ENCODE data around the gene ATXN1.

Gene ATXN1

DNA sequence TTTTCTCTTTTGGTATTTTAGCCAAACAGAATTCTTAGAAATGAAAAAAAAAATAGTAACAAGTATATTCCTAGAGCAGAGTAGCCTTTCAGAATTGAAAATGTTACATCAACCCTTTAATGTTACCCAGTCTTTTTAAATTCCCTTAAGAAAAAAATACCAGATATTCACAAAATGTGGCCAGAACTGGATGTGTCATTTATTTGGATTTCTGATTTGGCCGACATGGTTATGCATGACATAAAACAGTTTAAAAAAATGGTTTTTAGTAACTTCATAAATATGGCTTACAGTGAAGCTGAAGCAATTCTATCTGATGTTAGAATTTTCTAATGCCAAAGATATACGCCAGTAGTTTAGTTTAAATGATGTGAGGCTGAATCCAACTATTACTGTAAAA, 112.0 kb downstream of the ATXN1 start:
- Histone ChIP-seq H4K8ac (ENCODE audit: low read depth, low read length) (no peak overlapping the region), H3K9ac (ENCODE audit: low read length) (no peak overlapping the region), H2BK15ac (replicated peaks; ENCODE audit: low read depth) (no peak overlapping the region), H3K4ac (ENCODE audit: low read depth, low read length) (no peak overlapping the region), H3K4me1 (ENCODE audit: control insufficient read depth, low read depth, low read length) (peaks cover 3% of the 10 kb centered on the region), H3K79me2 (ENCODE audit: control insufficient read depth, insufficient read depth, low read length) (no peaks in the 10 kb centered on the region), H3K36me3 (ENCODE audit: control insufficient read depth, insufficient read depth, low read length) (no peaks in the 10 kb centered on the region), H2BK120ac (ENCODE audit: low read depth, low read length) (no peak overlapping the region), H2BK5ac (ENCODE audit: low read length) (no peak overlapping the region), H3K4me2 (ENCODE audit: low read length) (no peak overlapping the region), H3K18ac (ENCODE audit: low read length) (no peak overlapping the region), H3K56ac (ENCODE audit: low read length) (no peak overlapping the region), H4K5ac (ENCODE audit: low read length) (no peak overlapping the region), H3K27ac (ENCODE audit: low read depth, low read length) (no peak overlapping the region), H3K27me3 (ENCODE audit: insufficient read depth, low read length, poor library complexity) (no peaks in the 10 kb centered on the region), H3K4me3 (ENCODE audit: low read length) (no peak overlapping the region), H2AK5ac (ENCODE audit: low read length) (no peak overlapping the region), H3K23ac (ENCODE audit: low read length) (no peak overlapping the region), H3K79me1 (ENCODE audit: low read length) (no peaks in the 10 kb centered on the region)
- no CpG with 5 or more reads among the region's 2 CpGs for WGBS (ENCODE audit: extremely low coverage, insufficient coverage, low lambda C conversion rate)
- no peak for DNase-seq

DNA sequence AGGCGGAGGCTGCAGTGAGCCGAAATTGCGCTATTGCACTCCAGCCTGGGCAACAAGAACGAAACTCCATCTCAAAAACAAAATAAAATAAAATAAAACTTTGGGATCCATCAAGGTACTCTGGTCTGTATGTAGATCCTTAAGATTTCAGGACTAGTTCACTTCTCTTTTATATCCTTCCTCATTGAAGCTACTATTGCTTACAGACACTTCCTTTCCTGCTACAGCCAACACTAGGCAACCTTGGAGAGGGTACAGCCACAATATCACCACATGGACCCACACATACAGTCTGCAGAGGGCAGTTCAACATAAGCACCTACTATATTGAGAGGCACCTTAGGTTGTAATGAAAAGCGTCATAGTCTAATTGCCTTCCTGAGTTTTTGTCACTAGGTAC, 113.3 kb downstream of the ATXN1 start:
- no peak for DNase-seq
- Histone ChIP-seq H2AK5ac (ENCODE audit: low read length) (no peak overlapping the region), H3K4me1 (ENCODE audit: control insufficient read depth, low read depth, low read length) (peaks cover 3% of the 10 kb centered on the region), H3K18ac (ENCODE audit: low read length) (no peak overlapping the region), H4K8ac (ENCODE audit: low read depth, low read length) (no peak overlapping the region), H2BK120ac (ENCODE audit: low read depth, low read length) (no peak overlapping the region), H2BK15ac (replicated peaks; ENCODE audit: low read depth) (no peak overlapping the region), H3K56ac (ENCODE audit: low read length) (no peak overlapping the region), H3K27me3 (ENCODE audit: insufficient read depth, low read length, poor library complexity) (no peaks in the 10 kb centered on the region), H4K5ac (ENCODE audit: low read length) (no peak overlapping the region), H3K9ac (ENCODE audit: low read length) (no peak overlapping the region), H3K79me1 (ENCODE audit: low read length) (no peaks in the 10 kb centered on the region), H3K4me3 (ENCODE audit: low read length) (no peak overlapping the region), H3K4ac (ENCODE audit: low read depth, low read length) (no peak overlapping the region), H3K23ac (ENCODE audit: low read length) (no peak overlapping the region), H2BK5ac (ENCODE audit: low read length) (no peak overlapping the region), H3K27ac (ENCODE audit: low read depth, low read length) (no peak overlapping the region), H3K79me2 (ENCODE audit: control insufficient read depth, insufficient read depth, low read length) (no peaks in the 10 kb centered on the region), H3K36me3 (ENCODE audit: control insufficient read depth, insufficient read depth, low read length) (no peaks in the 10 kb centered on the region), H3K4me2 (ENCODE audit: low read length) (no peak overlapping the region)
- WGBS (ENCODE audit: extremely low coverage, insufficient coverage, low lambda C conversion rate), result no CpG with 5 or more reads among the region's 5 CpGs

DNA sequence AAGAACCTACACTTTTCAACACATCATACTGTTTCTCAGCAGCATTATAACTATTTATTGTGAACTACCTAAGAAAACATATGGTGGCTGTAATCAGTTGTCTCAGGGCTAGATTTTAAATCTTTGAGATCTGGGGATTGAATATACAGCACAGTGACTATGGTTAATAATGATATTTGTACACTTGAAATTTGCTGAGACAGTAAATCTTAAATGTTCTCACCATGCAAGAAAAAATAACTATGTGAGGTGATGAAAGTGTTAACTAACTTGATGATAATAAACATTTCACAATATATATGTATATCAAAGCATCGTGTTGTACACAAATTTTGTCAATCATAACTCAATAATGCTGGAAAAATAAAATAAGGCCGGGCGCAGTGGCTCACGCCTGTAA, 113.8 kb downstream of the ATXN1 start:
- Histone ChIP-seq H3K27me3 (ENCODE audit: insufficient read depth, low read length, poor library complexity) (no peaks in the 10 kb centered on the region), H3K36me3 (ENCODE audit: control insufficient read depth, insufficient read depth, low read length) (no peaks in the 10 kb centered on the region), H4K5ac (ENCODE audit: low read length) (no peak overlapping the region), H3K9ac (ENCODE audit: low read length) (no peak overlapping the region), H3K56ac (ENCODE audit: low read length) (no peak overlapping the region), H2AK5ac (ENCODE audit: low read length) (no peak overlapping the region), H3K18ac (ENCODE audit: low read length) (no peak overlapping the region), H3K4me3 (ENCODE audit: low read length) (no peak overlapping the region), H4K8ac (ENCODE audit: low read depth, low read length) (no peak overlapping the region), H3K4me2 (ENCODE audit: low read length) (no peak overlapping the region), H2BK15ac (replicated peaks; ENCODE audit: low read depth) (no peak overlapping the region), H3K79me1 (ENCODE audit: low read length) (no peaks in the 10 kb centered on the region), H3K23ac (ENCODE audit: low read length) (no peak overlapping the region), H2BK5ac (ENCODE audit: low read length) (no peak overlapping the region), H3K4ac (ENCODE audit: low read depth, low read length) (no peak overlapping the region), H3K4me1 (ENCODE audit: control insufficient read depth, low read depth, low read length) (peaks cover 3% of the 10 kb centered on the region), H3K79me2 (ENCODE audit: control insufficient read depth, insufficient read depth, low read length) (no peaks in the 10 kb centered on the region), H2BK120ac (ENCODE audit: low read depth, low read length) (no peak overlapping the region), H3K27ac (ENCODE audit: low read depth, low read length) (no peak overlapping the region)
- DNase-seq, result no peak
- WGBS (ENCODE audit: extremely low coverage, insufficient coverage, low lambda C conversion rate), result no CpG with 5 or more reads among the region's 4 CpGs

DNA sequence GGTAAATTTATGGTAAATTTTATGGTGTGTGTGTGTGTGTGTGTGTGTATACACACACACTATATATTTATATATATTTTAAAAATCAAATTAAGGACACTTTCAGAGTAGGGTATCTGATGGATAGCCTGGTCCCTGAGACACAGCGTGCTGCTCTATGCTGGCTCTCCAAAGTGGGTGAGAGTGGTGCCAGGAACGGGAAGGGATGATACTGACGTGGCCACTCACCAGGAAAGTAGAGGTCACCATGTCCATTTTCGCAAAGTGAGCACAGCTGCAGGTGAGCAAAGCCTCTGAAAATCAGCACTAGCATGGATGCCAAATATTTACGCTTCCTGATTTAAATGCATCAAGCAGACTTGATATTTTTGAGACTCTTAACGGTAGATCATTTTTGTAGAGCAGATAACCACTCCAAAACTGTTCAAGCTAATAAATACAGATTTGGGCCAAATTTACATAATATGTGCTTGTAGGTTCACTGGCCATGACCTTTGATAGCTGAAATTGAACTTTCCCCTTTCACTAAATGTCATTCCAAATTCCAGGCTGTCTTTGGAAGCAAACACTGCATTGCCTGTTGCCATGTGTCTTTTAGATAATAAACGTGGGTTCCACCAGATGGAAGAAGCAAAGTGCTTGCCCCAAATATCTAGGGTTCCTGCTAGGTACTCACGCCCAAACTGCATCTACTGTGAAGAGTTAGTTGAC, 116.6 kb downstream of the ATXN1 start:
- H3K79me2 ChIP-seq (ENCODE audit: control insufficient read depth, insufficient read depth, low read length), result no peaks in the 10 kb centered on the region
- H4K8ac ChIP-seq (ENCODE audit: low read depth, low read length), result no peak overlapping the region
- H3K79me1 ChIP-seq (ENCODE audit: low read length), result no peaks in the 10 kb centered on the region
- no peaks in the 10 kb centered on the region for H3K36me3 ChIP-seq (ENCODE audit: control insufficient read depth, insufficient read depth, low read length)
- peak overlapping the region; percentile 36 for H3K4ac ChIP-seq (ENCODE audit: low read depth, low read length)
- H2BK120ac ChIP-seq (ENCODE audit: low read depth, low read length), result no peak overlapping the region
- no peak overlapping the region for H3K4me2 ChIP-seq (ENCODE audit: low read length)
- no peak overlapping the region for H3K9ac ChIP-seq (ENCODE audit: low read length)
- no peak overlapping the region for H4K5ac ChIP-seq (ENCODE audit: low read length)
- peaks cover 3% of the 10 kb centered on the region for H3K4me1 ChIP-seq (ENCODE audit: control insufficient read depth, low read depth, low read length)
- no peak overlapping the region for H3K18ac ChIP-seq (ENCODE audit: low read length)
- H2BK15ac ChIP-seq (replicated peaks; ENCODE audit: low read depth), result no peak overlapping the region
- no peak overlapping the region for H2BK5ac ChIP-seq (ENCODE audit: low read length)
- no peak for DNase-seq
- H3K27me3 ChIP-seq (ENCODE audit: insufficient read depth, low read length, poor library complexity), result no peaks in the 10 kb centered on the region
- H3K4me3 ChIP-seq (ENCODE audit: low read length), result no peak overlapping the region
- H3K23ac ChIP-seq (ENCODE audit: low read length), result no peak overlapping the region
- no peak overlapping the region for H3K27ac ChIP-seq (ENCODE audit: low read depth, low read length)
- WGBS (ENCODE audit: extremely low coverage, insufficient coverage, low lambda C conversion rate), result no CpG with 5 or more reads among the region's 8 CpGs
- H2AK5ac ChIP-seq (ENCODE audit: low read length), result no peak overlapping the region
- no peak overlapping the region for H3K56ac ChIP-seq (ENCODE audit: low read length)

DNA sequence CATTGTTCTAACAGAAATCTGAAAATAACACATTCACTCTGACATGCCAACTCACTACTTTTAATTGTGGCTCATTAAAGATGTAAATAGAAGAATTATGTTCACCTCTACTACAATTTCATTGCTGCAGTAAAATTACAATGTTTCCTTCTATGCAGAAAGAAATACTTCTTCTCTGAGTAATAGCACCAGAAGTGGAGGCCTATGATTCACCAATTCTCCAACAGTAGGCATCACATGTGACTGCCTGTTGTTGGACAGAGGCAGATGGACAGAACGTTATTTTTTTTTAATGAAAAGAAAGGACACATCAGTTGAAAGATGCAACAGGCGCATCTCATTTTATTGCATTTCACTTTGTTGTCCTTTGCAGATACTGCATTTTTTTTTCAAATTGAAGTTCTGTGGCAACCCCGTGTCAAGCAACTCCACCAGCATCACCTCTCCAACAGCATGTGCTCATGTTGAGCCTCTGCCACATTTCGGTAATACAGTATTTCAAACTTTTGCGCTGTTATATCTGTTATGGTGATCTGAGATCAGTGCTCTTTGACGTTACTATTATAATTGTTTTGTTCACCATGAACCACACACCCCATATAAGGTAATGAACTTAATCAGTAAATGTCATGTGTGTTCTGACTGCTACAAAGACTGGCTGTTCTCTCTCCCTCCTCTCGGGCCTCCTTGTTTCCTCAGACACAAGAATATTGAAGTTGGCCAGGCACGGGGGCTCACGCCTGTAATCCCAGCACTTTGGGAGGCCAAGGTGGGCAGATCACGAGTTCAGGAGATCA, 121.4 kb downstream of the ATXN1 start:
- H3K4me2 ChIP-seq (ENCODE audit: low read length), result no peak overlapping the region
- H3K79me2 ChIP-seq (ENCODE audit: control insufficient read depth, insufficient read depth, low read length), result no peaks in the 10 kb centered on the region
- H3K4ac ChIP-seq (ENCODE audit: low read depth, low read length), result no peak overlapping the region
- WGBS (ENCODE audit: extremely low coverage, insufficient coverage, low lambda C conversion rate), result no CpG with 5 or more reads among the region's 10 CpGs
- no peak overlapping the region for H3K56ac ChIP-seq (ENCODE audit: low read length)
- no peak overlapping the region for H4K5ac ChIP-seq (ENCODE audit: low read length)
- H3K4me1 ChIP-seq (ENCODE audit: control insufficient read depth, low read depth, low read length), result no peaks in the 10 kb centered on the region
- H3K27me3 ChIP-seq (ENCODE audit: insufficient read depth, low read length, poor library complexity), result no peaks in the 10 kb centered on the region
- no peak overlapping the region for H2BK15ac ChIP-seq (replicated peaks; ENCODE audit: low read depth)
- no peak for DNase-seq
- H2BK5ac ChIP-seq (ENCODE audit: low read length), result no peak overlapping the region
- H4K8ac ChIP-seq (ENCODE audit: low read depth, low read length), result no peak overlapping the region
- H2BK120ac ChIP-seq (ENCODE audit: low read depth, low read length), result no peak overlapping the region
- H3K18ac ChIP-seq (ENCODE audit: low read length), result no peak overlapping the region
- H2AK5ac ChIP-seq (ENCODE audit: low read length), result no peak overlapping the region
- H3K9ac ChIP-seq (ENCODE audit: low read length), result no peak overlapping the region
- H3K23ac ChIP-seq (ENCODE audit: low read length), result no peak overlapping the region
- no peak overlapping the region for H3K27ac ChIP-seq (ENCODE audit: low read depth, low read length)
- H3K36me3 ChIP-seq (ENCODE audit: control insufficient read depth, insufficient read depth, low read length), result no peaks in the 10 kb centered on the region
- H3K4me3 ChIP-seq (ENCODE audit: low read length), result no peak overlapping the region
- H3K79me1 ChIP-seq (ENCODE audit: low read length), result no peaks in the 10 kb centered on the region
